ENCODE measurements around the gene ULK2.
"Not testable (repeated sequence)": the region's sequence is repeated elsewhere in the genome, so short reads cannot be mapped to it uniquely, and the experiment has no call there.

ULK2 gene

GRCh38 chr17:19865021-19865420 lies 2.7 kb downstream of the ULK2 start:
- no peak for DNase-seq (ENCODE audit: low read depth)

- not testable (repeated sequence) for DNase-seq (ENCODE audit: low read depth)
These were observed 7.0 kb downstream of the ULK2 start for GRCh38 chr17:19860647-19861177.

- no peak for DNase-seq (ENCODE audit: low read depth)
These were observed 10.1 kb downstream of the ULK2 start for GRCh38 chr17:19857640-19858039.

- no peak for DNase-seq (ENCODE audit: low read depth)
These were observed 33.8 kb downstream of the ULK2 start for GRCh38 chr17:19833914-19834313.

- DNase-seq (ENCODE audit: low read depth): no peak
These were observed 37.7 kb downstream of the ULK2 start for GRCh38 chr17:19830061-19830460.

GRCh38 chr17:19812407-19812806 lies 55.3 kb downstream of the ULK2 start:
- no peak for DNase-seq (ENCODE audit: low read depth)

DNA sequence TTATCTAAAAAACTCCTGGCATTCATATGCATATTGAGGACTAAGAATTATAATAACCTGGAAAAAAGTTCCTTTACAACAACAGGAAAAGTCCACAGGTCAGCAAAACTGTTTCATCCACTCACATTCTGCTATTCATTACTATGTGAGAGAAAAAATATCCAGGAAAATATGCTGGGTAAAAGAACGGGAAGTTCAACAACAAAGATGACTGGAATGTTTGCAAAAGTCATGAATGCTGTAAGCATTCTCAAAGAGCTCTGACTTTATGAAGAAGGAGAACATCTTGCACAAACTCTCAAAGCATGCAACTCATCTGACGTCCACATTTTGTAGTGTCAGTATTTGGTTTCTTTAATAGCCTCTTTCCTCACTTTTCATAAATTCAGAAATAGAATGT lies 62.7 kb downstream of the ULK2 start:
- no peak for DNase-seq (ENCODE audit: low read depth)

DNA sequence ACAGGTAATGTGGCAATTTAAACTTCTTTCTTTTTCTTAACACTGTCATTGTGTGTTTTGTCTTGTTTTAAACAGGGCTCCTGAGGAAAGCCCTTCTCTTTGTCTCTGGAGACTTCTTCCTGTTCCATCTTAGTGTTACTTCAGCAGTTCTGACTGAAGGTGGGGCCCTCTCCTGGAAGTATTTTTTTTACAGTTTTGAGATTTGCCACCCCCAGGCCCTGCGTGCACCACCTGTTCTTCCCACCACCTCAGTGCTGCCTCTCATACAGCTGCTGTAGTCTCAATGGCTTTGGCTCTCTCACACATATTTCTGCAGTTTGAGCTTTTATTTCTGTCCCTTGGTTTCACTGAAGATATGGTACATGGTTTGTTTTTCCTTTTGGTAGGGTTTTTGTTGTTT lies 67.2 kb downstream of the ULK2 start:
- no peak for DNase-seq (ENCODE audit: low read depth)

- DNase-seq (ENCODE audit: low read depth): no peak
These were observed 67.9 kb downstream of the ULK2 start for GRCh38 chr17:19799796-19800195.

- DNase-seq (ENCODE audit: low read depth): no peak
These were observed 71.3 kb downstream of the ULK2 start for GRCh38 chr17:19796457-19796856.

DNA sequence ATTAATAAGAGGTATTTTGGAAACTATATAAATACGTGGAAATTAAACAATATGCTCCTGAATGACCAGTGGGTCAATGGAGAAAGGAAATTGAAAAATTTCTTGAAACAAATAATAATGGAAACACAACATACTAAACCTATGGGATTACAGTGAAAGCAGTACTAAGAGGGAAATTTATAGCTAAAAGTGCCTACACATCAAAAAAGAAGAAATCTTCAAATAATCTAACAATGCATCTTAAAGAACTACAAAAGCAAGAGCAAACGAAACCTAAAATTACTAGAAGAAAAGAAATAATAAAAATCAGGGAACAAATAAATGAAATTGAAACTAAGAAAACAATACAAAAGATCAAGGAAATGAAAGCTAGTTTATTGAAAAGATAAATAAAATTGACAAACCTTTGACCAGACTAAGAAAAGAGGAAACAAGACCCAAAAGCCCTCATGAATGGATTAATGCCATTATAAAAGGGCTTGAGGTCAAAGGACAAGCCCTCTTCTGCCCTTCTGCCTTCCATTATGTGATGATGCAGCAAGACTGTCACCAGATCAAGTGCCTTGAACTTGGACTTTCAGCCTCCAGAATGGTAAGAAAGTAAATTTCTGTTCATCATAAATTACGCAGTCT lies 75.7 kb downstream of the ULK2 start:
- no peak for DNase-seq (ENCODE audit: low read depth)

GRCh38 chr17:19787733-19788357 lies 79.9 kb downstream of the ULK2 start:
- DNase-seq (ENCODE audit: low read depth): no peak

DNA sequence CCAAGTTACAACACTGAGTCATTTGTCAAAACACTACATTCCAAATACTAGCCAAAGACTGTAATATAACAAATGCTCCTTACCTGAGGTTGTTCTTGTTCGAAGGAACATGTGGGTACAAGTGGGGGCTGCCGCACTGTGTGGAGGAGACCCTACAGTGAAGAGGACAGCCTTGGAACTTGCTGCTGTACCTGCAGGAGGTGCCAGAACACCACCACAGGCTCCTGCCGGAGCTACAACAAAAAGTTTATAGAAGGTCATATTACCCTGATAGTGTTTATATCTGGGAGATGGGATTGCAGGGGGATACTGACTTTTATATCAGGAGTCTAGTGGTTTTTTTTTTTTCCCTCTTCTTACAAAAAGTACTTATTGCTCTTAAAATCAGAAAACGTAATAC lies 81.9 kb downstream of the ULK2 start:
- DNase-seq (ENCODE audit: low read depth): no peak

- DNase-seq (ENCODE audit: low read depth): no peak
These were observed 86.0 kb downstream of the ULK2 start for GRCh38 chr17:19781488-19782458.

- DNase-seq (ENCODE audit: low read depth): no peak
These were observed 86.9 kb downstream of the ULK2 start for GRCh38 chr17:19780846-19781245.

DNA sequence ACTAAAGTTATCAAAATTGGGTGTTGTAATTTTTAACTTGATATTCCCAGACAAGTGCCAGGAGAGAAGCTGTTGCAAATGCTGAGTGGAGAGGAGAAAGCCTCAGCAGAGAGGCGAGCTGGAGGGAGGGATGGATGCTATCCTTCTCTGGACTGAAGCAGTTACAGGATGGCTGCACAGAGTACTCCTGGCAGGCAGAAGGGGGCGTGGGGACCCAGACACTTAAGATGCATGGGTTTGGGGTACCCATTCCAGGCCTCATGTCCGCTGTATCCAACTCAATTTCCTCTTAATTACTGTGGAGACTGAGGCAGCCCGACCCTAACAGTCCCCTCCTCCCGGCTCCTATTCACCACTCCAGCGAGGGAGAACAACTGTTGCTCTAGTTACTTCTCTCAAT lies 94.2 kb downstream of the ULK2 start:
- no peak for DNase-seq (ENCODE audit: low read depth)

GRCh38 chr17:19771971-19772630 lies 95.6 kb downstream of the ULK2 start:
- DNase-seq (ENCODE audit: low read depth): no peak

DNA sequence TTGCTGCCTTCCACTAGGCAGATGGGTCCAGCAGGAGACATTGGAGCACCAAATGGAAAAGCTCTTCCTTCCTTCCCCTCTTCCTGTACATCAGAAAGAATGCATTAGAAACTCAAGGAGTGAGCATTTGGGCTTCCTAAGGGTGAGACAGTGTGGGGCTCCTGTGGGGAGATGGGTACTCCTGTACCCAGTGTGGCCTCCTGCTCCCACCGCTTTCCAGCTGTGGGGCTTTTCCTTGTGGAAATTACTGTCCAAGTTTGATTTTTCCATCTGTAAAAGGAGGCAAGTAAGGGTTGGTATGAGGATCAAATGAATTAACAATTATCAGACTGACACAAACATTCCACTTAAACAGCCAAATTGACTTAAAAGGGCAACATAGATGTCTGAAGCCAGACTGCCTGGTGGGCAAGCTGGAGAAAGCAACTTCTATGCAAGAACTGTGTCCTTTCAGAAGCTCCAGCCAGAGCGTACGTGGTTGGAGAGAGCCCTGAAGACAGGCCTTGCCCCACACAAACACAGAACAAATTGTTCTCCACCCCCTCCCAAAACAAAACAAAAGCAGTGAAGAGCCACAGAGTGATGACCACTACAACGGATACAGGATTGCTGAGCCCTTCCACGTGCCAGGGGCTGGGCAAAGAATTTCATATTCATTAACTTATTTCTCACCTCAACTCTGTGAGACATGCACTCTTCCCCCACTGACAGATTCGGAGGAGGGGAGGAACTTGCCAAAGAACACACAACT lies 96.6 kb downstream of the ULK2 start:
- no peak for DNase-seq (ENCODE audit: low read depth)

- DNase-seq (ENCODE audit: low read depth): no peak
These were observed 97.6 kb downstream of the ULK2 start for GRCh38 chr17:19769946-19770652.

- no peak for DNase-seq (ENCODE audit: low read depth)
These were observed 99.5 kb downstream of the ULK2 start for GRCh38 chr17:19768046-19768782.

Measured in stimulated activated CD8-positive, alpha-beta memory T cell treated with anti-CD3 and anti-CD28 coated beads, Interleukin-4, amount 100 ng/mL, for 24 hours (primary cell).